ENCODE measurements around the gene PANK4.
"Not testable (repeated sequence)": the region's sequence is repeated elsewhere in the genome, so short reads cannot be mapped to it uniquely, and the experiment has no call there.

The PANK4 gene

GRCh38 chr1:2525920-2526823, at the start of gene PANK4:
PANK4 (minus strand) TSS chr1:2526596; CDS start chr1:2526587, 9 bp downstream.
- peak; percentile 90 for DNase-seq

GRCh38 chr1:2574350-2574749, 48.0 kb upstream of the PANK4 start:
- no peak for DNase-seq

- no peak for DNase-seq
Observed at GRCh38 chr1:2573250-2573920, 47.0 kb upstream of the PANK4 start.

- no peak for DNase-seq
Observed at GRCh38 chr1:2571348-2571747, 45.0 kb upstream of the PANK4 start.

GRCh38 chr1:2570332-2570731, 43.9 kb upstream of the PANK4 start:
- DNase-seq, result no peak

GRCh38 chr1:2569703-2570102, 43.3 kb upstream of the PANK4 start:
- DNase-seq, result not testable (repeated sequence)

GRCh38 chr1:2569060-2569459, 42.7 kb upstream of the PANK4 start:
- DNase-seq, result no peak

GRCh38 chr1:2568187-2568816, 41.9 kb upstream of the PANK4 start:
- not testable (repeated sequence) for DNase-seq

- DNase-seq, result no peak
Observed at GRCh38 chr1:2567083-2567679, 40.8 kb upstream of the PANK4 start.

- DNase-seq, result no peak
Observed at GRCh38 chr1:2566101-2567045, 40.0 kb upstream of the PANK4 start.

- DNase-seq, result no peak
Observed at GRCh38 chr1:2564815-2565374, 38.5 kb upstream of the PANK4 start.

- no peak for DNase-seq
Observed at GRCh38 chr1:2564006-2564814, 37.8 kb upstream of the PANK4 start.

GRCh38 chr1:2563205-2563604, 36.8 kb upstream of the PANK4 start:
- DNase-seq, result no peak

- DNase-seq, result no peak
Observed at GRCh38 chr1:2561898-2562895, 35.8 kb upstream of the PANK4 start.

GRCh38 chr1:2561446-2561845, 35.0 kb upstream of the PANK4 start:
- DNase-seq, result no peak

GRCh38 chr1:2560299-2561073, 34.1 kb upstream of the PANK4 start:
- DNase-seq, result no peak

- no peak for DNase-seq
Observed at GRCh38 chr1:2559509-2560298, 33.3 kb upstream of the PANK4 start.

GRCh38 chr1:2558861-2559260, 32.5 kb upstream of the PANK4 start:
- no peak for DNase-seq

Measured in CD4-positive, alpha-beta T cell treated with Interleukin-10 for 1 hour (primary cell).